GM19438 (cell line): ENCODE results near the gene IGSF21.
"Not testable (repeated sequence)": the region's sequence is repeated elsewhere in the genome, so short reads cannot be mapped to it uniquely, and the experiment has no call there.

ENCODE experiments used
- ATAC-seq: cut with Tn5 transposase; IDR thresholded peaks from one replicate; pipeline ENCODE4 v1.9.1; 2021; ENCODE audit warnings: low read depth; ENCODE audit not compliant: unreplicated experiment

The IGSF21 gene

DNA sequence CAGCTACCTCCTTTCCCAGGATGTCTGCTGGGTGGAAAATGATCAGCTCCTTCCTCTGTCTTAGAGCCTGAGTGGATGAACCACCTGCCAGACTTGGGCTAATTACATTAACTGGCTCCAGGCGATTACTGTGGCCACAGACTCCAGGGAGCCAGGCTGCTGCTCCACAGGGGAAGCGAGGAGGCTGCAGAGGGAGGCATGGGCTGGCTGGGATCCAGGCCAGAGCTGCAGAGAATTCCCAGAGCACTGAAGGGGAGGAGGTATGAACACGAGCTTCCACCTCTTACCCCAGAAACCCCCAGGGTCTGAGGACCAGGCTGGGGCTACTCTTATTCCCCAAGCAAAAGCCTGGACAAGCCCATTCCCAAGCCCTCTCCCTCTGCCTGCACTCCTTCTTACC, 237.2 kb downstream of the IGSF21 start:
- no peak for ATAC-seq

DNA sequence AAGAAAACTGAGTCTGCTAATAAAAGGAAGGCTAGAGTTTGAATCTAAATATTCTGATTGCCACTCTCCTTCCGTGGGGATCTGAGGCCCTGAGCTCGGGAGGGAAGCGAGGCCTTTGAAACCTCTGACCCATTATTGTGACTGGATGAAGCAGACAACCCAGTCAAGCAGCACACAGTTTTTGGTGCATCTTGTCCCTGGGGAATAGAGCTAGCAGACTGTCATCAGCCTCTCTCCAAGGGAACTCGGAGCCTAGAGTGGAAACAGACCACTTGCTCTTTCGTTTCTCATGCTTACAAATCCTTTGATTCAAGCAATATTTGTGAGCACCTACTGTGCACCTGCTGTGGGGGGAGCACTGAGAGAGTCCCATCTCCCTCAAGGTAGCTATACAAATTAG, 240.0 kb downstream of the IGSF21 start:
- no peak for ATAC-seq

- no peak for ATAC-seq
Observed at GRCh38 chr1:18348354-18348753, 240.8 kb downstream of the IGSF21 start.

DNA sequence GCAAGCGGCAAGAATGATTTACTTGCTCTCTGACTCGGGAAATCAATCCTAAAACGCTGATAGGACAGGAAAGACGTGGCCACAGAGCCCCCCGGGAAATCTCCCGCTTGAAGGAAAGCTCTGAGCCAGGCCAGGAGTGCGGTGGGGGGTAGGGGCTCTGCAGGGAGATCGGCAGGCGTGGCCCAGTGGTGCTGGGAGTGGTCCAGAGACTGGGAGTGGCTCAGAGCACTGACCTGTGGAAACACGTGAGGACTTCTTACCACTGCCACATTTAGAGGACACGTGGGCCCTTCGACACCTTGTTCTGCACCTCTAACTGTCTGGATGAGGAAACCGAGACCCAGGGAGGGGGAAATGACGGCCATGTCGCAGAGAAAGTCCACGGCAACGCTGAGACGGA, 243.1 kb downstream of the IGSF21 start:
- ATAC-seq, result no peak

DNA sequence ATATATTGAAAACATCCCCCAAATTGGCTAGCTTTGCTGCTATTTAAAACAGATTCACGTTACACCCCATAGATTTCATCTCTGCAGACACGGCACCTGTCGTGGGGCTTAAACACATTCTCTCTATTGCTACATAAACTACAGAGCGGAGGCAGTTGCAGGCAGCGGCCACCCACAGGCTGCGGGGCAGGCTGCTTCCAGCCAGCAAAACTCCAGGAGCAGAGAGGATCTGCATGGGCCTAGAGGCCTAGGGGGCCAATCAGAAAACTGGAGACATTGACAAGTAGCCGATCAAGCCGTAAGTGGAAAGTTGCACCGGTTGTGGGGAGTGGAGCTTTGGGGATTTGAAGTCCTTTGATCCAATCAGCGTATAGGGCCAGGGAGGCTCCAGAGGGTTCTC, 244.1 kb downstream of the IGSF21 start:
- no peak for ATAC-seq

GRCh38 chr1:18352636-18353265, 245.2 kb downstream of the IGSF21 start:
- ATAC-seq, result no peak

- ATAC-seq, result no peak
Observed at GRCh38 chr1:18353528-18353927, 245.9 kb downstream of the IGSF21 start.

DNA sequence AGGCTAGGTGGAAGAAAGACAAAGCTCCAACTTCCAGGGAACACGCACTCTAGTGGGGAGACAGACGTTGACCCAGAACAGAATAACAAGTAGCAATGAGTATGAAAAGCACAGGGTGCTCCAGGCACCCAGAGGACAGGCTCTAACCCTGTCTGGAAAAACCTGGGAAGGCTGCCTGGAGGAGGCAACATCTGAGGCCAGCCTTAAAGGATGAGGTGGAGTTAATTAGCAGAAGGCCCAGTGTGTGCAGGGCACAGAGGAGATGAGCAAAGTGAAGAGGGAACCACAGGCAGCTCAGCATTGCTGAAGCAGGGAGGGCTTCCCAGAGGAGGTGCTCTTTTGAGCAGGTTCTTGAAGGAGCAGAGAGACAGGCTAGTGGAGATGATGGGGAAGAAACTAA, 246.4 kb downstream of the IGSF21 start:
- ATAC-seq, result no peak

GRCh38 chr1:18354612-18355011, 247.0 kb downstream of the IGSF21 start:
- no peak for ATAC-seq

DNA sequence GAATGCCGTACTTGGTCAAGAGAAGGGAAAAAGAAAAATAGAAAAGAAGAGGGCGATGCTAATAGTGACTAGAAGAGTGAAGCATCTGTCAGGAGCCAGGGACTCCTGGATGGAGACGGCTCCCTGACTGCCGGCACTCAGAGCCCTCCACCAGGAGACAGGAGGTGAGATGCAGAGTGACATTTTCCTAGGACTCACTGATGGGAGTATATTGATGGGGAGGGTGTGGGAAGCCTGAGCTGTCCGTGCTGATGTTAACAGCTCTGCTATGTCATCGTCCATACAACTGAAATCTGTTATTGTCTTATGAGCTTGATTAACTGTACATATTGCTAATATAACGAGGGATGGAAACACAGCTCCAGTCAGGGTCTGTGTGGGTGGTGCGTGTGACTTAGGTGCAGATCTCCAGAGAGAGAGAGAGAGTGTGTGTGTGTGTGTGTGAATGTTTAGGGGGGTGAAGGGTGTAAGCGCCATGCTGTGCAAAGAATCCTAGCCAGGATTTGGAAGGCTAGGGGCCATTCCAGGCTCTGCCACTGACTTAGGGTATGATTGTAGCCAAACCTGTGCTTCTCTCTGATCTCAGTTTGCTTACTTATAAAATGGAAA, 250.1 kb downstream of the IGSF21 start:
- ATAC-seq, result no peak

- ATAC-seq, result no peak
Observed at GRCh38 chr1:18358600-18358999, 251.0 kb downstream of the IGSF21 start.

DNA sequence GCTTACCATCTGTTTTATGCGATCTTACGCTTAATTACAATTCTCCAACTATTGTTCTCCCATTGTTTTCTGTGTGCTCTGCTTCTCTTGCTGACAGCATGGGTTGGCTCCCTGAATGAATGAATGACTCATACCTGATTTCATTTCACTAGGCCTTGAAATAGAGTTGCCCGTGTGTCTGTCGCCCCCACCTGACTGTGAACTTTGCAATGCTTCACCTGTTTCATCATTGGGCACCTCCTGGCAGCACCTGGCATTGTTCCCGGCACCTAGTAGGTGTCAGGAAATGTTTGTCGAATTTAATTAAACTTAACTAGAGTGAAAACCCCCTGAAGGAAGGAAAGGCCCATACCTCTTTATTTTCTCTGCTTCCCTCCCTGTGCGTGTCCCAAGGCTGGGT, 252.7 kb downstream of the IGSF21 start:
- no peak for ATAC-seq

GRCh38 chr1:18362150-18362549, 254.6 kb downstream of the IGSF21 start:
- ATAC-seq, result no peak

GRCh38 chr1:18363436-18363835, 255.8 kb downstream of the IGSF21 start:
- ATAC-seq, result no peak

DNA sequence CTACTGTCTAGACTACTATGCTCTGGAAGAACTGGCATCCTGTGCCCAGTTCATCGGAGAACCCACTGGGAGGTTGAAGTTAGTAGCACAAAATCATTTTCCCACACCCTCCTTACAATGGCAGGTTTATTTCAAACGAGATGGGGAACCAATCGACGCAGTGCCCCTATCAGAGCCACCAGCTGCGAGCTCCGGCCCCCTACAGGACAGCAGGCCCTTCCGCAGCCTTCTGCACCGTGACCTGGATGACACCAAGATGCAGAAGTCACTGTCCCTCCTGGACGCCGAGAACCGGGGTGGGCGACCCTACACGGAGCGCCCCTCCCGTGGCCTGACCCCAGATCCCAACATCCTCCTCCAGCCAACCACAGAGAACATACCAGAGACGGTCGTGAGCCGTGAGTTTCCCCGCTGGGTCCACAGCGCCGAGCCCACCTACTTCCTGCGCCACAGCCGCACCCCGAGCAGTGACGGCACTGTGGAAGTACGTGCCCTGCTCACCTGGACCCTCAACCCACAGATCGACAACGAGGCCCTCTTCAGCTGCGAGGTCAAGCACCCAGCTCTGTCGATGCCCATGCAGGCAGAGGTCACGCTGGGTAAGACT, 257.6 kb downstream of the IGSF21 start:
- no peak for ATAC-seq

- ATAC-seq, result not testable (repeated sequence)
Observed at GRCh38 chr1:18372505-18372904, 264.9 kb downstream of the IGSF21 start.

GRCh38 chr1:18373151-18373550, 265.6 kb downstream of the IGSF21 start:
- ATAC-seq, result no peak

- no peak for ATAC-seq
Observed at GRCh38 chr1:18373882-18374493, 266.4 kb downstream of the IGSF21 start.

- ATAC-seq, result no peak
Observed at GRCh38 chr1:18376661-18377060, 269.1 kb downstream of the IGSF21 start.

- no peak for ATAC-seq
Observed at GRCh38 chr1:18380288-18380687, 272.7 kb downstream of the IGSF21 start.

GRCh38 chr1:18384059-18384458, 276.5 kb downstream of the IGSF21 start:
- no peak for ATAC-seq

DNA sequence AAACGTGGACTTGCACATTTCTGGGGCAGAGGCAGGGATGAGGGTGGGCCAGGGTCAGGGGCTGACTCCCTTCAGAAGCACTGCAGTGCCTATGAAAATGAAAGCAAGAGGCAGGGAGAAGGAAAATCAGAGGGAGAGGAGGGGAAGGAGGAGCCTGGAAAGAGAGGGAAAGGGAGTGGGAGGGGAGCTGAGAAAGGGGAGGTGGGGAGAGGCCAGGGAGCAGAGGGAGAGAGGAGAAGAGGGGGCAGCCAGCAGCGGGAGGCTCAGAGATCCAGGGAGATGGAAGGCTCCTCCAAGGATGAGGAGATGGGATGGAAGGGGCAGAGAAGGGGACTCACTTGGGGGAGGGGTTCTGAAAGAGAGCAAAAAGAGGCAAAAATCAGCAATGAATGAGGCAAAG, 276.9 kb downstream of the IGSF21 start:
- ATAC-seq, result no peak
